Gastroesophageal sphincter (tissue), 2 donors: ENCODE results near the gene CLCN4.

Experiments used
- EP300 ChIP-seq: sonication (generic); formaldehyde crosslinking; IDR thresholded peaks from one replicate; pipeline ENCODE4 v1.6.1; 2017; ENCODE audit warnings: antibody characterized with exemption, mild to moderate bottlenecking
- POLR2A ChIP-seq, 2 donors: fragments of 450-650 bp; IDR thresholded peaks; one replicate each; pipeline ENCODE4 v1.6.1; 2017; ENCODE audit warnings: antibody characterized with exemption in 2 of 2, mild to moderate bottlenecking in 2 of 2, moderate library complexity in 1 of 2

DNA sequence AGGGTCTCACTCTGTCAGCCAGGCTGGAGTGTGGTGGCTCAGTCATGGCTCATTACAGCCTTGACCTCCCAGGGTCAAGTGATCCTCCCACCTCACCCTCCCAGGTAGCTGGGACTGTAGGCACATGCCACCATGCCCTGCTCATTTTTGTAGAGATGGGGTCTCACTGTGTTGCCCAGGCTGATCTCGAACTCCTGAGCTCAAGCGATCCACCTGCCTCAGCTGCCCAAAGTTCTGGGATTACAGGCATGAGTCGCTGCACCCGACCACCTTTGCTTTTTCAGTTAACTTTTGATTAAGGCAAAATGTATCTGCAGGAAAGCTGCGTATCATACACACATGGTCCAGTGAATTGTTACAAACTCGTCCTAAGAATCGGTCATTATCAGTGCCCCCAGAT is 16.5 kb upstream of the CLCN4 start:
- no peak for TF ChIP-seq EP300
- TF ChIP-seq POLR2A (IDR thresholded peaks at IDR 0.05): no peak
